Heart left ventricle (tissue), 13 donors: ENCODE data around the gene SOBP.

Experiments used
- CTCF ChIP-seq, 12 donors: fragments of 200-600 bp; sonication (generic) in 4 of 12; IDR thresholded peaks; one replicate each; pipeline versions ENCODE4 v1.5.0 to v1.8.0; 2018 to 2022; ENCODE audit warnings: antibody characterized with exemption in 12 of 12, mild to moderate bottlenecking in 5 of 12
- POLR2A ChIP-seq, 2 donors: fragments of 450-650 bp; IDR thresholded peaks; one replicate each; pipeline ENCODE4 v1.6.1; 2017; ENCODE audit warnings: antibody characterized with exemption in 2 of 2, mild to moderate bottlenecking in 2 of 2, moderate library complexity in 2 of 2
- donor health status: ischemic (EF 13 %, LVEDD 7.1; RV severe dilation, severe dysfunction).
- donor health status: DM: no; HTN: yes; CAD: no.
- donor health status: DM: no; HTN: no; CAD: no.
- donor health status: ischemic (EF 25% LVEDD 6.9; RV normal size, moderate dysfunction).
- donor health status: ischemic (EF 25% LVEDD 5.7; RV mildly dilated, moderate dysfunction).
- donor health status: ischemic (EF 35%, LVEDD 5.7; RV mildly dilated, moderate dysfunction).
- donor health status: nonischemic (EF 11% LVEDD 7.7; RV severe dilation, severe dysfunction).
- donor health status: DM: yes; HTN: yes; CAD: no.
- donor health status: PGD.
- donor health status: ischemic (EF 29% LVEDD 5.4; RV normal size, mild dysfunction).
- donor health status: nonischemic (EF 23%, LVEDD 6.1; RV moderate dilation, normal function).

GRCh38 chr6:107603006-107603370 is 113.1 kb downstream of the SOBP start:
- TF ChIP-seq CTCF (IDR thresholded peaks at IDR 0.05), result no peak
- no peak for TF ChIP-seq POLR2A (IDR thresholded peaks at IDR 0.05)
